CD14-positive monocyte (primary cell): ENCODE data around the gene SBF2. TPM values are rescaled to one million over a fixed set of nuclear protein-coding genes. Genes with fewer than 3 reads are reported as not detected.

Source experiments
- DNase-seq, 3 donors: peaks; one replicate each; pipeline ENCODE4 v3.0.0-alpha.2; 2011 to 2022
- H2AFZ ChIP-seq: 2 replicates; pipeline ENCODE4 v1.6.0; 2012; ENCODE audit warnings: mild to moderate bottlenecking, low read depth, low read length, inconsistent platforms; ENCODE audit not compliant: insufficient read depth, poor library complexity, severe bottlenecking
- H3K27ac ChIP-seq, 2 donors: 1 replicate in 1 of 2; 2 replicates in 1 of 2; pipeline ENCODE4 v1.5.1; 2012 to 2013; ENCODE audit warnings: low read length in 2 of 2, control low read depth in 1 of 2, inconsistent platforms in 1 of 2, low read depth in 1 of 2, mild to moderate bottlenecking in 1 of 2
- H3K27me3 ChIP-seq, 2 donors: one replicate each; pipeline versions ENCODE4 v1.6.0 to v1.6.1; 2011 to 2013; ENCODE audit warnings: low read length in 2 of 2; ENCODE audit not compliant: control insufficient read depth in 2 of 2, insufficient read depth in 2 of 2
- H3K36me3 ChIP-seq, 2 donors: replicated peaks in 1 of 2; 1 replicate in 1 of 2; 2 replicates in 1 of 2; pipeline versions ENCODE4 v1.5.1 to v1.6.1; 2012 to 2013; ENCODE audit warnings: low read length in 2 of 2, control low read depth in 1 of 2, inconsistent platforms in 1 of 2, mild to moderate bottlenecking in 1 of 2; ENCODE audit not compliant: insufficient read depth in 2 of 2, control insufficient read depth in 1 of 2
- H3K4me1 ChIP-seq, 2 donors: 1 replicate in 1 of 2; 2 replicates in 1 of 2; pipeline versions ENCODE4 v1.5.1 to v1.6.1; 2012 to 2013; ENCODE audit warnings: low read length in 2 of 2, control low read depth in 1 of 2, inconsistent platforms in 1 of 2, mild to moderate bottlenecking in 1 of 2, moderate library complexity in 1 of 2; ENCODE audit not compliant: insufficient read depth in 2 of 2, control insufficient read depth in 1 of 2
- H3K4me2 ChIP-seq: replicated peaks from 2 replicates; pipeline ENCODE3; 2012; ENCODE audit warnings: low read length, moderate library complexity, mild to moderate bottlenecking; ENCODE audit not compliant: poor library complexity, severe bottlenecking; ENCODE audit errors: extremely low read depth
- H3K4me3 ChIP-seq, 3 experiments: fragments of 200-600 bp in 1 of 3; sonication (generic) in 1 of 3; replicated peaks in 1 of 3; 1 replicate in 2 of 3; 2 replicates in 1 of 3; pipeline ENCODE4 v1.5.1; 2011 to 2013; ENCODE audit warnings: low read length in 3 of 3, mild to moderate bottlenecking in 3 of 3, control low read depth in 2 of 3, low read depth in 2 of 3, inconsistent platforms in 1 of 3, moderate library complexity in 1 of 3
- H3K79me2 ChIP-seq: 2 replicates; pipeline ENCODE4 v1.6.0; 2012; ENCODE audit warnings: mild to moderate bottlenecking, control low read depth, inconsistent platforms, low read length, moderate library complexity; ENCODE audit not compliant: insufficient read depth
- H3K9ac ChIP-seq: 2 replicates; pipeline ENCODE4 v1.6.0; 2017; ENCODE audit warnings: low read length, mild to moderate bottlenecking; ENCODE audit not compliant: insufficient read depth, poor library complexity, severe bottlenecking
- H3K9me3 ChIP-seq, 2 donors: replicated peaks in 1 of 2; 1 replicate in 1 of 2; 2 replicates in 1 of 2; pipeline versions ENCODE4 v1.5.1 to v1.6.1; 2012 to 2013; ENCODE audit warnings: low read length in 2 of 2, control low read depth in 1 of 2; ENCODE audit not compliant: control insufficient read depth in 1 of 2, insufficient read depth in 1 of 2
- H4K20me1 ChIP-seq: 2 replicates; pipeline ENCODE4 v1.6.0; 2012; ENCODE audit warnings: mild to moderate bottlenecking, low read length, control low read depth, moderate library complexity; ENCODE audit not compliant: insufficient read depth
- H3K27ac Mint-ChIP-seq, 7 donors: one replicate each; pipeline ENCODE4 v1.8.0; 2020; ENCODE audit warnings: mild to moderate bottlenecking in 7 of 7, mixed read lengths in 7 of 7, moderate library complexity in 6 of 7, inconsistent platforms in 2 of 7
- H3K27me3 Mint-ChIP-seq, 3 donors: one replicate each; pipeline ENCODE4 v1.8.0; 2021 to 2022; ENCODE audit warnings: low read depth in 3 of 3, mild to moderate bottlenecking in 3 of 3, mixed read lengths in 3 of 3, moderate library complexity in 3 of 3, inconsistent platforms in 1 of 3
- H3K36me3 Mint-ChIP-seq, 2 donors: one replicate each; pipeline ENCODE4 v1.8.0; 2020; ENCODE audit warnings: mixed read lengths in 2 of 2, inconsistent platforms in 1 of 2, mild to moderate bottlenecking in 1 of 2
- H3K4me1 Mint-ChIP-seq: one replicate; pipeline ENCODE4 v1.8.0; 2020; ENCODE audit warnings: mild to moderate bottlenecking, mixed read lengths
- H3K4me3 Mint-ChIP-seq, 2 donors: one replicate each; pipeline ENCODE4 v1.8.0; 2020; ENCODE audit warnings: mild to moderate bottlenecking in 2 of 2, mixed read lengths in 2 of 2, moderate library complexity in 1 of 2
- H3K9me3 Mint-ChIP-seq, 7 donors: one replicate each; pipeline ENCODE4 v1.8.0; 2020 to 2022; ENCODE audit warnings: mixed read lengths in 7 of 7, mild to moderate bottlenecking in 6 of 7, moderate library complexity in 6 of 7, inconsistent platforms in 2 of 7
- CTCF ChIP-seq: fragments of 200-600 bp; IDR thresholded peaks from one replicate; pipeline ENCODE4 v1.8.0; 2022; ENCODE audit warnings: antibody characterized with exemption, mild to moderate bottlenecking
- WGBS: methylation state at CpG from one replicate; pipeline ENCODE4 v1.1.5; 2013; ENCODE audit warnings: missing lambda C conversion rate; ENCODE audit not compliant: insufficient coverage; 5-methylcytosine and 5-hydroxymethylcytosine counted together
- intact Hi-C, 2 donors: fragments of 100-400 bp; cut with micrococcal nuclease; formaldehyde crosslinking; loops; one replicate each; pipeline versions ENCODE4 v1.15.0 to v1.15.1; 2023
- polyA plus RNA-seq, 3 donors: library from polyadenylated mRNA; depleted of rRNA in 1 of 3; unstranded in 2 of 3; stranded (reverse) in 1 of 3; fragments of 300-500 nt in 2 of 3; fragments of >200 nt in 1 of 3; fragmentation: Illumina TruSeq in 2 of 3; gene quantifications; 1 replicate in 2 of 3; 2 replicates in 1 of 3; pipeline ENCODE4 v1.2.3, GENCODE V29; 2012 to 2021

The SBF2 gene
- polyA plus RNA-seq, 3 donors, result 8.9 to 30.7 (median 16.4) TPM

GRCh38 chr11:9803685-9804418, 490.2 kb downstream of the SBF2 start:
- Mint-ChIP-seq H3K9me3 (no peaks in the 10 kb centered on the region), H3K4me3 (no peak overlapping the region), H3K27ac (no peak overlapping the region), H3K4me1 (no peaks in the 10 kb centered on the region), H3K36me3 (peaks cover 58 to 65% of the 10 kb centered on the region in 2 donors), H3K27me3 (no peaks in the 10 kb centered on the region)
- no peak for TF ChIP-seq CTCF
- Histone ChIP-seq H3K9me3 (no peaks in the 10 kb centered on the region), H4K20me1 (no peaks in the 10 kb centered on the region), H3K9ac (no peak overlapping the region), H3K4me2 (no peak overlapping the region), H3K36me3 (peaks cover 39 to 85% of the 10 kb centered on the region in 2 donors), H3K4me3 (no peak overlapping the region), H2AFZ (no peak overlapping the region), H3K79me2 (no peaks in the 10 kb centered on the region), H3K27ac (no peak overlapping the region), H3K4me1 (no peaks in the 10 kb centered on the region), H3K27me3 (no peaks in the 10 kb centered on the region)
- intact Hi-C loops, result no loop called here
- 92% methylated on average over 2 of the region's 5 CpGs for WGBS
- no peak for DNase-seq

GRCh38 chr11:9802291-9802861, 491.6 kb downstream of the SBF2 start:
- no peak overlapping the region for H3K4me3 ChIP-seq
- peaks cover 53 to 54% of the 10 kb centered on the region in 2 donors for H3K36me3 Mint-ChIP-seq

More at GRCh38 chr11:9802291-9802861, 491.6 kb downstream of the SBF2 start:
- no peak overlapping the region for H3K27ac ChIP-seq
- H3K9ac ChIP-seq, result no peak overlapping the region
- intact Hi-C loops, result no loop called here
- peaks cover under 1% of the 10 kb centered on the region for H3K4me1 Mint-ChIP-seq
- no peaks in the 10 kb centered on the region for H3K9me3 ChIP-seq
- H3K4me3 Mint-ChIP-seq, result no peak overlapping the region
- no peak for TF ChIP-seq CTCF
- no peaks in the 10 kb centered on the region for H3K9me3 Mint-ChIP-seq
- H2AFZ ChIP-seq, result no peak overlapping the region
- no peaks in the 10 kb centered on the region for H3K79me2 ChIP-seq
- no peaks in the 10 kb centered on the region for H4K20me1 ChIP-seq
- no peaks in the 10 kb centered on the region for H3K27me3 ChIP-seq
- H3K27ac Mint-ChIP-seq, result no peak overlapping the region
- no peak for DNase-seq
- WGBS, result 100% methylated on average over 2 of the region's 3 CpGs
- no peaks in the 10 kb centered on the region for H3K4me1 ChIP-seq
- peaks cover 28 to 75% of the 10 kb centered on the region in 2 donors for H3K36me3 ChIP-seq
- no peak overlapping the region for H3K4me2 ChIP-seq
- peaks cover 0 to 2% (median 0%) of the 10 kb centered on the region in 3 donors for H3K27me3 Mint-ChIP-seq
